Liver (tissue), 9 donors: Measurements from ENCODE around the gene FAM120B. TPM values are rescaled to one million over a fixed set of nuclear protein-coding genes. Genes with fewer than 3 reads are reported as not detected.

Source experiments
- DNase-seq: peaks from one replicate; pipeline ENCODE4 v3.0.0-alpha.2; 2017; ENCODE audit warnings: low spot score
- H3K27ac ChIP-seq, 2 donors: one replicate each; pipeline ENCODE4 v1.7.0; 2013; ENCODE audit warnings: inconsistent platforms in 2 of 2, low read length in 2 of 2, control low read depth in 1 of 2, low read depth in 1 of 2, mild to moderate bottlenecking in 1 of 2
- H3K27me3 ChIP-seq, 4 donors: one replicate each; pipeline versions ENCODE4 v1.6.1 to v1.7.0; 2013; ENCODE audit warnings: low read length in 3 of 4, inconsistent platforms in 1 of 4, mild to moderate bottlenecking in 1 of 4, moderate library complexity in 1 of 4; ENCODE audit not compliant: control insufficient read depth in 4 of 4, insufficient read depth in 4 of 4
- H3K36me3 ChIP-seq, 4 donors: one replicate each; pipeline versions ENCODE4 v1.6.1 to v1.7.0; 2013; ENCODE audit warnings: low read length in 3 of 4, mild to moderate bottlenecking in 3 of 4, low read depth in 1 of 4, moderate library complexity in 1 of 4; ENCODE audit not compliant: control insufficient read depth in 4 of 4, insufficient read depth in 3 of 4
- H3K4me1 ChIP-seq, 4 donors: one replicate each; pipeline versions ENCODE4 v1.6.1 to v1.7.0; 2013; ENCODE audit warnings: low read length in 3 of 4, mild to moderate bottlenecking in 3 of 4, moderate library complexity in 1 of 4; ENCODE audit not compliant: control insufficient read depth in 4 of 4, insufficient read depth in 4 of 4
- H3K4me3 ChIP-seq, 3 donors: one replicate each; pipeline versions ENCODE4 v1.6.1 to v1.7.0; 2013; ENCODE audit warnings: low read length in 3 of 3, control low read depth in 1 of 3, low read depth in 1 of 3, mild to moderate bottlenecking in 1 of 3
- H3K9ac ChIP-seq, 2 donors: one replicate each; pipeline ENCODE4 v1.7.0; 2013; ENCODE audit warnings: low read length in 2 of 2, mild to moderate bottlenecking in 2 of 2, moderate library complexity in 2 of 2, control low read depth in 1 of 2, low read depth in 1 of 2
- H3K9me3 ChIP-seq, 4 donors: one replicate each; pipeline versions ENCODE4 v1.6.1 to v1.7.0; 2013; ENCODE audit warnings: low read length in 3 of 4; ENCODE audit not compliant: control insufficient read depth in 4 of 4
- EGR1 ChIP-seq, 2 donors: IDR thresholded peaks; 2 replicates each; pipeline ENCODE4 v1.6.1; 2016 to 2018; ENCODE audit warnings: antibody characterized with exemption in 2 of 2, low read depth in 2 of 2
- FOXA1 ChIP-seq: IDR thresholded peaks from 2 replicates; pipeline ENCODE4 v1.6.1; 2016; ENCODE audit warnings: antibody characterized with exemption
- FOXA2 ChIP-seq: IDR thresholded peaks from 2 replicates; pipeline ENCODE4 v1.6.1; 2016; ENCODE audit warnings: antibody characterized with exemption
- GABPA ChIP-seq, 2 donors: IDR thresholded peaks in 1 of 2; conservative IDR thresholded peaks in 1 of 2; 2 replicates each; pipeline ENCODE4 v1.6.1; 2016; ENCODE audit warnings: antibody characterized with exemption in 2 of 2, mild to moderate bottlenecking in 1 of 2, moderate library complexity in 1 of 2
- HNF4A ChIP-seq, 2 donors: conservative IDR thresholded peaks; 2 replicates each; pipeline ENCODE4 v1.6.1; 2016; ENCODE audit warnings: antibody characterized with exemption in 2 of 2, mild to moderate bottlenecking in 2 of 2
- HNF4G ChIP-seq: IDR thresholded peaks from 2 replicates; pipeline ENCODE4 v1.6.1; 2016; ENCODE audit warnings: antibody characterized with exemption
- JUND ChIP-seq, 2 donors: IDR thresholded peaks; 2 replicates each; pipeline ENCODE4 v1.6.1; 2016; ENCODE audit warnings: antibody characterized with exemption in 2 of 2
- NR2F2 ChIP-seq: IDR thresholded peaks from 2 replicates; pipeline ENCODE4 v1.6.1; 2016; ENCODE audit warnings: antibody characterized with exemption
- RAD21 ChIP-seq, 2 donors: IDR thresholded peaks; 2 replicates each; pipeline ENCODE4 v1.6.1; 2016; ENCODE audit warnings: antibody characterized with exemption in 2 of 2, mild to moderate bottlenecking in 2 of 2
- RXRA ChIP-seq, 2 donors: IDR thresholded peaks; 2 replicates each; pipeline ENCODE4 v1.6.1; 2017 to 2018; ENCODE audit warnings: antibody characterized with exemption in 2 of 2, mild to moderate bottlenecking in 1 of 2
- SP1 ChIP-seq: IDR thresholded peaks from 2 replicates; pipeline ENCODE4 v1.6.1; 2018; ENCODE audit warnings: antibody characterized with exemption, mild to moderate bottlenecking
- TAF1 ChIP-seq: conservative IDR thresholded peaks from 2 replicates; pipeline ENCODE4 v1.6.1; 2016; ENCODE audit warnings: antibody characterized with exemption, mild to moderate bottlenecking
- YY1 ChIP-seq: IDR thresholded peaks from 2 replicates; pipeline ENCODE4 v1.6.1; 2016; ENCODE audit warnings: antibody characterized with exemption, mild to moderate bottlenecking
- WGBS: extraction: QIAGEN DNeasy Blood & Tissue Kit; methylation state at CpG from one replicate; pipeline ENCODE4 v1.1.7; 2013; 5-methylcytosine and 5-hydroxymethylcytosine counted together
- polyA plus RNA-seq, 2 donors: library from polyadenylated mRNA; stranded (reverse) in 1 of 2; unstranded in 1 of 2; fragments of 200-250 nt in 1 of 2; fragments of >200 nt in 1 of 2; fragmentation: Nextera tagmentation in 1 of 2; extraction: Ambion mirVana in 1 of 2; gene quantifications; one replicate each; pipeline versions ENCODE4 v1.2.1 to v1.2.3, GENCODE V29; 2013 to 2015
- total RNA-seq, 2 donors: library from RNA; depleted of rRNA; stranded (reverse); fragments of >200 nt; gene quantifications; one replicate each; pipeline ENCODE4 v1.2.3, GENCODE V29; 2014
- TF ChIP-seq, protein P1 (sequence below): IDR thresholded peaks from 2 replicates; pipeline ENCODE4 v1.6.1; 2016; ENCODE audit warnings: antibody characterized with exemption
- TF ChIP-seq, protein P2 (sequence below): IDR thresholded peaks from 2 replicates; pipeline ENCODE4 v1.6.1; 2016; ENCODE audit warnings: antibody characterized with exemption
- TF ChIP-seq, protein P3 (sequence below): IDR thresholded peaks from 2 replicates; pipeline ENCODE4 v1.6.1; 2016; ENCODE audit warnings: antibody characterized with exemption
- TF ChIP-seq, protein P4 (sequence below): fragments of 150-350 bp; IDR thresholded peaks from 2 replicates; pipeline ENCODE4 v1.5.1; 2017; ENCODE audit warnings: improper control_type of control experiment, low read depth, low read length; ENCODE audit not compliant: missing input control
- TF ChIP-seq, protein P5 (sequence below): IDR thresholded peaks from 2 replicates; pipeline ENCODE4 v1.6.1; 2016; ENCODE audit warnings: antibody characterized with exemption, mild to moderate bottlenecking
- donor health status: healthy.
- donor health status: healthy.
- donor health status: healthy.
- donor health status: healthy.
- donor health status: healthy.

The FAM120B gene
- total and polyA plus RNA-seq, 4 donors, result 6.0 to 11.1 (median 9.1) TPM

DNA sequence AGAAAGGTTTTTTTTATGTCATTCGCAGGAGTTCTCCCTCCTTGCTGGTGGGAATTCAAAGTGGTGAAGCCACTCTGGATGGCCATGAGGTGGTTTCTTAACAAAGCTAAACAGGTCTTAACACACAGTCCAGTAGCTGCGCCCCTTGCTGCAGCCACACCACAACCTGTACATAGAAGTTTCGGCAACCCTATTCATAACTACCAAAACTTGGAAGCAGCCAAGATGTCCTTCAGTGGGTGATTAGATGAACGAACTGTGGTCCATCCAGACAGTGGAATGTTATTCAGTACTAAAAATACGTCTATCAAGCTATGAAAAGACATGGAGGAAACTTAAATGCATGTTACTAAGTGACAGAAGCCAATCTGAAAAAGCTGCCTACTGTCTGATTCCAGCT is 78.9 kb downstream of the FAM120B start (continued):
- TF ChIP-seq, protein P1, sequence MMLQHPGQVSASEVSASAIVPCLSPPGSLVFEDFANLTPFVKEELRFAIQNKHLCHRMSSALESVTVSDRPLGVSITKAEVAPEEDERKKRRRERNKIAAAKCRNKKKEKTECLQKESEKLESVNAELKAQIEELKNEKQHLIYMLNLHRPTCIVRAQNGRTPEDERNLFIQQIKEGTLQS, result no peak
- TF ChIP-seq FOXA1 (no peak), JUND (IDR thresholded peaks at IDR 0.05) (no peak), FOXA2 (no peak), RXRA (IDR thresholded peaks at IDR 0.05) (no peak), YY1 (no peak), EGR1 (IDR thresholded peaks at IDR 0.05; ENCODE audit: low read depth in 2 of 2) (no peak), HNF4G (no peak), GABPA (IDR thresholded peaks at IDR 0.05 in 1 of 2, conservative IDR thresholded peaks at IDR 0.05 in 1 of 2) (no peak), NR2F2 (no peak)

DNA sequence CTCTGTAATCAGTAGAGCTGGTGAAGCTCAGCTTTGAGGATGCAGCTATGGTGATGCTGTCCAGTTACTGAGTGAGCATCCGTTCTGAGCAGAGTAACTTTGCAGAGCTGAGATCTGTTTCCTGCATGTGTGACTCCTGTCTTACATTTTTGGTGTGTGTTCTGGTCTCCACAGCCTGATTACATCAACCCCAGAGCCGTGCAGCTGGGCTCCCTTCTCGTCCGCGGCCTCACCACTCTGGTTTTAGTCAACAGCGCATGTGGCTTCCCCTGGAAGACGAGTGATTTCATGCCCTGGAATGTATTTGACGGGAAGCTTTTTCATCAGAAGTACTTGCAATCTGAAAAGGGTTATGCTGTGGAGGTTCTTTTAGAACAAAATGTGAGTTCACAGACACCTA is 81.6 kb downstream of the FAM120B start:
- H3K9ac ChIP-seq, result no peak overlapping the region
- DNase-seq, result no peak
- no peaks in the 10 kb centered on the region for H3K27me3 ChIP-seq
- no peaks in the 10 kb centered on the region for H3K9me3 ChIP-seq
- WGBS, result 96% methylated on average over 8 of the region's 8 CpGs
- peaks cover 0 to 1% (median 0%) of the 10 kb centered on the region in 4 donors for H3K4me1 ChIP-seq
- no peak overlapping the region for H3K4me3 ChIP-seq
- no peak for TF ChIP-seq RXRA (IDR thresholded peaks at IDR 0.05)
- TF ChIP-seq, protein P2, sequence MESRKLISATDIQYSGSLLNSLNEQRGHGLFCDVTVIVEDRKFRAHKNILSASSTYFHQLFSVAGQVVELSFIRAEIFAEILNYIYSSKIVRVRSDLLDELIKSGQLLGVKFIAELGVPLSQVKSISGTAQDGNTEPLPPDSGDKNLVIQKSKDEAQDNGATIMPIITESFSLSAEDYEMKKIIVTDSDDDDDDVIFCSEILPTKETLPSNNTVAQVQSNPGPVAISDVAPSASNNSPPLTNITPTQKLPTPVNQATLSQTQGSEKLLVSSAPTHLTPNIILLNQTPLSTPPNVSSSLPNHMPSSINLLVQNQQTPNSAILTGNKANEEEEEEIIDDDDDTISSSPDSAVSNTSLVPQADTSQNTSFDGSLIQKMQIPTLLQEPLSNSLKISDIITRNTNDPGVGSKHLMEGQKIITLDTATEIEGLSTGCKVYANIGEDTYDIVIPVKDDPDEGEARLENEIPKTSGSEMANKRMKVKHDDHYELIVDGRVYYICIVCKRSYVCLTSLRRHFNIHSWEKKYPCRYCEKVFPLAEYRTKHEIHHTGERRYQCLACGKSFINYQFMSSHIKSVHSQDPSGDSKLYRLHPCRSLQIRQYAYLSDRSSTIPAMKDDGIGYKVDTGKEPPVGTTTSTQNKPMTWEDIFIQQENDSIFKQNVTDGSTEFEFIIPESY, result no peak
- TF ChIP-seq, protein P1, result no peak
- no peak for TF ChIP-seq JUND (IDR thresholded peaks at IDR 0.05)
- TF ChIP-seq NR2F2, result no peak
- no peak for TF ChIP-seq GABPA (IDR thresholded peaks at IDR 0.05 in 1 of 2, conservative IDR thresholded peaks at IDR 0.05 in 1 of 2)
- TF ChIP-seq FOXA2, result no peak
- no peak for TF ChIP-seq YY1
- no peak for TF ChIP-seq HNF4A (conservative IDR thresholded peaks at IDR 0.05)
- TF ChIP-seq, protein P3, sequence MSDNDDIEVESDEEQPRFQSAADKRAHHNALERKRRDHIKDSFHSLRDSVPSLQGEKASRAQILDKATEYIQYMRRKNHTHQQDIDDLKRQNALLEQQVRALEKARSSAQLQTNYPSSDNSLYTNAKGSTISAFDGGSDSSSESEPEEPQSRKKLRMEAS, result no peak
- TF ChIP-seq TAF1, result no peak
- no peak for TF ChIP-seq HNF4G
- no peak for TF ChIP-seq SP1
- TF ChIP-seq, protein P4, sequence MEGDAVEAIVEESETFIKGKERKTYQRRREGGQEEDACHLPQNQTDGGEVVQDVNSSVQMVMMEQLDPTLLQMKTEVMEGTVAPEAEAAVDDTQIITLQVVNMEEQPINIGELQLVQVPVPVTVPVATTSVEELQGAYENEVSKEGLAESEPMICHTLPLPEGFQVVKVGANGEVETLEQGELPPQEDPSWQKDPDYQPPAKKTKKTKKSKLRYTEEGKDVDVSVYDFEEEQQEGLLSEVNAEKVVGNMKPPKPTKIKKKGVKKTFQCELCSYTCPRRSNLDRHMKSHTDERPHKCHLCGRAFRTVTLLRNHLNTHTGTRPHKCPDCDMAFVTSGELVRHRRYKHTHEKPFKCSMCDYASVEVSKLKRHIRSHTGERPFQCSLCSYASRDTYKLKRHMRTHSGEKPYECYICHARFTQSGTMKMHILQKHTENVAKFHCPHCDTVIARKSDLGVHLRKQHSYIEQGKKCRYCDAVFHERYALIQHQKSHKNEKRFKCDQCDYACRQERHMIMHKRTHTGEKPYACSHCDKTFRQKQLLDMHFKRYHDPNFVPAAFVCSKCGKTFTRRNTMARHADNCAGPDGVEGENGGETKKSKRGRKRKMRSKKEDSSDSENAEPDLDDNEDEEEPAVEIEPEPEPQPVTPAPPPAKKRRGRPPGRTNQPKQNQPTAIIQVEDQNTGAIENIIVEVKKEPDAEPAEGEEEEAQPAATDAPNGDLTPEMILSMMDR, result no peak
- no peak for TF ChIP-seq RAD21 (IDR thresholded peaks at IDR 0.05)
- TF ChIP-seq, protein P5, sequence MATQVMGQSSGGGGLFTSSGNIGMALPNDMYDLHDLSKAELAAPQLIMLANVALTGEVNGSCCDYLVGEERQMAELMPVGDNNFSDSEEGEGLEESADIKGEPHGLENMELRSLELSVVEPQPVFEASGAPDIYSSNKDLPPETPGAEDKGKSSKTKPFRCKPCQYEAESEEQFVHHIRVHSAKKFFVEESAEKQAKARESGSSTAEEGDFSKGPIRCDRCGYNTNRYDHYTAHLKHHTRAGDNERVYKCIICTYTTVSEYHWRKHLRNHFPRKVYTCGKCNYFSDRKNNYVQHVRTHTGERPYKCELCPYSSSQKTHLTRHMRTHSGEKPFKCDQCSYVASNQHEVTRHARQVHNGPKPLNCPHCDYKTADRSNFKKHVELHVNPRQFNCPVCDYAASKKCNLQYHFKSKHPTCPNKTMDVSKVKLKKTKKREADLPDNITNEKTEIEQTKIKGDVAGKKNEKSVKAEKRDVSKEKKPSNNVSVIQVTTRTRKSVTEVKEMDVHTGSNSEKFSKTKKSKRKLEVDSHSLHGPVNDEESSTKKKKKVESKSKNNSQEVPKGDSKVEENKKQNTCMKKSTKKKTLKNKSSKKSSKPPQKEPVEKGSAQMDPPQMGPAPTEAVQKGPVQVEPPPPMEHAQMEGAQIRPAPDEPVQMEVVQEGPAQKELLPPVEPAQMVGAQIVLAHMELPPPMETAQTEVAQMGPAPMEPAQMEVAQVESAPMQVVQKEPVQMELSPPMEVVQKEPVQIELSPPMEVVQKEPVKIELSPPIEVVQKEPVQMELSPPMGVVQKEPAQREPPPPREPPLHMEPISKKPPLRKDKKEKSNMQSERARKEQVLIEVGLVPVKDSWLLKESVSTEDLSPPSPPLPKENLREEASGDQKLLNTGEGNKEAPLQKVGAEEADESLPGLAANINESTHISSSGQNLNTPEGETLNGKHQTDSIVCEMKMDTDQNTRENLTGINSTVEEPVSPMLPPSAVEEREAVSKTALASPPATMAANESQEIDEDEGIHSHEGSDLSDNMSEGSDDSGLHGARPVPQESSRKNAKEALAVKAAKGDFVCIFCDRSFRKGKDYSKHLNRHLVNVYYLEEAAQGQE, result no peak
- no peak for TF ChIP-seq EGR1 (IDR thresholded peaks at IDR 0.05; ENCODE audit: low read depth in 2 of 2)
- TF ChIP-seq FOXA1, result no peak
- no peak overlapping the region for H3K27ac ChIP-seq
- peaks cover 3 to 21% (median 14%) of the 10 kb centered on the region in 4 donors for H3K36me3 ChIP-seq
